Common myeloid progenitor, CD34-positive (primary cell): ENCODE measurements around the gene RASAL3.

Experiments used
- CTCF ChIA-PET: fragments of 350-600 bp; sonication (Branson Sonifier 250); formaldehyde crosslinking; loops from one replicate; lab custom pipeline; 2021; ENCODE audit warnings: antibody characterized with exemption; lab: Charles Lee
- POLR2A ChIA-PET: fragments of 350-600 bp; sonication (Branson Sonifier 250); formaldehyde crosslinking; loops from one replicate; lab custom pipeline; 2021; ENCODE audit warnings: antibody characterized with exemption; lab: Charles Lee
- DNase-seq, 3 donors: peaks; one replicate each; pipeline versions ENCODE4 v3.0.0 to v3.0.0-alpha.2; 2013
- H3K27ac ChIP-seq, 2 experiments: 1 replicate in 1 of 2; 2 replicates in 1 of 2; pipeline ENCODE4 v1.7.0; 2013; ENCODE audit warnings: inconsistent platforms in 2 of 2, low read length in 2 of 2, mild to moderate bottlenecking in 2 of 2, low read depth in 1 of 2, moderate library complexity in 1 of 2; ENCODE audit not compliant: severe bottlenecking in 2 of 2, insufficient read depth in 1 of 2, poor library complexity in 1 of 2
- H3K27me3 ChIP-seq, 5 experiments: replicated peaks in 2 of 5; 1 replicate in 3 of 5; 2 replicates in 2 of 5; pipeline versions ENCODE4 v1.6.1 to v1.7.0; 2013; ENCODE audit warnings: low read length in 4 of 5, mild to moderate bottlenecking in 2 of 5, moderate library complexity in 2 of 5, inconsistent platforms in 1 of 5; ENCODE audit not compliant: insufficient read depth in 5 of 5, control insufficient read depth in 4 of 5
- H3K36me3 ChIP-seq, 4 experiments: 1 replicate in 2 of 4; 2 replicates in 2 of 4; pipeline versions ENCODE4 v1.6.1 to v1.7.0; 2013; ENCODE audit warnings: low read length in 3 of 4, control low read depth in 1 of 4, mild to moderate bottlenecking in 1 of 4; ENCODE audit not compliant: control insufficient read depth in 4 of 4, insufficient read depth in 4 of 4
- H3K4me1 ChIP-seq, 4 experiments: 1 replicate in 3 of 4; 2 replicates in 1 of 4; pipeline versions ENCODE4 v1.6.1 to v1.7.1; 2013; ENCODE audit warnings: low read length in 3 of 4, mild to moderate bottlenecking in 3 of 4, control low read depth in 1 of 4, inconsistent platforms in 1 of 4, moderate library complexity in 1 of 4; ENCODE audit not compliant: control insufficient read depth in 4 of 4, insufficient read depth in 4 of 4; ENCODE audit errors: control extremely low read depth in 1 of 4
- H3K4me3 ChIP-seq, 7 experiments: 1 replicate in 4 of 7; 2 replicates in 3 of 7; pipeline versions ENCODE4 v1.5.1 to v1.7.0; 2013; ENCODE audit warnings: mild to moderate bottlenecking in 7 of 7, low read length in 6 of 7, moderate library complexity in 6 of 7, inconsistent platforms in 2 of 7, low read depth in 2 of 7, control low read depth in 1 of 7; ENCODE audit not compliant: insufficient read depth in 4 of 7, control insufficient read depth in 1 of 7; ENCODE audit errors: extremely low read depth in 1 of 7
- H3K9me3 ChIP-seq, 5 experiments: 1 replicate in 4 of 5; 2 replicates in 1 of 5; pipeline versions ENCODE4 v1.6.1 to v1.7.1; 2013; ENCODE audit warnings: low read length in 4 of 5, mild to moderate bottlenecking in 2 of 5, inconsistent platforms in 1 of 5, low read depth in 1 of 5, moderate library complexity in 1 of 5; ENCODE audit not compliant: control insufficient read depth in 4 of 5, insufficient read depth in 2 of 5; ENCODE audit errors: control extremely low read depth in 1 of 5
- WGBS: methylation state at CpG from one replicate; pipeline ENCODE4 v1.1.5; 2013; ENCODE audit not compliant: insufficient coverage; 5-methylcytosine and 5-hydroxymethylcytosine counted together

The RASAL3 gene

GRCh38 chr19:15424692-15425272, 39.6 kb downstream of the RASAL3 start:
- peaks cover 5 to 87% (median 61%) of the 10 kb centered on the region in 4 experiments for H3K36me3 ChIP-seq
- POLR2A ChIA-PET = no interaction called here
- WGBS = 97% methylated on average over 38 of the region's 38 CpGs

DNA sequence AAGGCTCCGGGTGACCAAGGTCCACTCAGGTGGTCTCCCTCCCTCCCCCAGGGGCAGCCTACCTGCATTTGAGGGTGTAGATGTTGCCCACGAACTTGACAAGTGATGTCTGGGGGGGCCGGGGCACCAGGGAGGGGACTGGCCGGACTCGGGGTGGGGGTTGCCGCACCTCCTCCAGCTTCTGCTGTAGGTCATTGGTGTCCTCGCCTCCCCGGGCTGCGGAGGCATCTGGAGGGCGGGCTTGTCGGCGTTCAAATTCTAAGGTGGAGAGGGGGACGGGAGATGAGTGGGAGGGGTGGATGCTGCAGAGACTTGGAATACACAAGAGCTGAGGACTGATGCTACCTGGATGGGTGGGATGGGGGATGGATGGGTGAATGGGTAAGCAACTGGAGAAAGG, 40.2 kb downstream of the RASAL3 start:
- H3K27me3 ChIP-seq = no peaks in the 10 kb centered on the region
- ChIA-PET CTCF (interaction anchor here (0.7 to 1.2 kb wide), 3 partner anchors 10 to 137 kb away, joined by 3 to 4 read pairs (median 3); no protein-coding TSS in a partner anchor), POLR2A (interaction anchor here (0.6 kb wide), 1 partner anchor 105 kb away, joined by 3 read pairs; no protein-coding TSS in a partner anchor)
- DNase-seq = no peak
- no peak overlapping the region for H3K27ac ChIP-seq
- peaks cover 0 to 9% (median 6%) of the 10 kb centered on the region in 5 experiments for H3K9me3 ChIP-seq
- over 99% methylated on average over 13 of the region's 13 CpGs for WGBS
- peaks cover 5 to 81% (median 59%) of the 10 kb centered on the region in 4 experiments for H3K36me3 ChIP-seq
- H3K4me3 ChIP-seq = no peak overlapping the region
- peaks cover 2 to 11% (median 6%) of the 10 kb centered on the region in 4 experiments for H3K4me1 ChIP-seq

More at GRCh38 chr19:15424692-15425272, 39.6 kb downstream of the RASAL3 start:
- no peak overlapping the region for H3K27ac ChIP-seq
- H3K4me3 ChIP-seq = no peak overlapping the region
- CTCF ChIA-PET = no interaction called here
- DNase-seq = no peak
- H3K4me1 ChIP-seq = peaks cover 0 to 5% (median under 1%) of the 10 kb centered on the region in 4 experiments
- peaks cover 0 to 9% (median 6%) of the 10 kb centered on the region in 5 experiments for H3K9me3 ChIP-seq
- no peaks in the 10 kb centered on the region for H3K27me3 ChIP-seq

- H3K9me3 ChIP-seq = peaks cover 0 to 9% (median 6%) of the 10 kb centered on the region in 5 experiments
- no peak for DNase-seq
- ChIA-PET CTCF (interaction anchor here (1.1 to 1.2 kb wide), 2 partner anchors 9 to 138 kb away, joined by 3 to 4 read pairs; no protein-coding TSS in a partner anchor), POLR2A (no interaction called here)
- 91% methylated on average over 5 of the region's 6 CpGs for WGBS
- H3K4me3 ChIP-seq = no peak overlapping the region
- peaks cover 2 to 11% (median 6%) of the 10 kb centered on the region in 4 experiments for H3K4me1 ChIP-seq
- H3K27me3 ChIP-seq = no peaks in the 10 kb centered on the region
- H3K36me3 ChIP-seq = peaks cover 5 to 71% (median 53%) of the 10 kb centered on the region in 4 experiments
- no peak overlapping the region for H3K27ac ChIP-seq
Measured at GRCh38 chr19:15423130-15423529, 41.2 kb downstream of the RASAL3 start.

GRCh38 chr19:15422296-15423075, 41.9 kb downstream of the RASAL3 start:
- ChIA-PET POLR2A (no interaction called here), CTCF (interaction anchor here (1.0 to 6.8 kb wide), 8 partner anchors 13 to 134 kb away, joined by 4 to 122 read pairs (median 8); partner anchors contain the start of genes PGLYRP2 and RASAL3)
- Histone ChIP-seq H3K4me1 (peaks cover 6 to 17% (median 11%) of the 10 kb centered on the region in 4 experiments), H3K9me3 (peaks cover 0 to 9% (median 6%) of the 10 kb centered on the region in 5 experiments), H3K4me3 (no peak overlapping the region), H3K27ac (no peak overlapping the region), H3K36me3 (peaks cover 5 to 65% (median 48%) of the 10 kb centered on the region in 4 experiments), H3K27me3 (no peaks in the 10 kb centered on the region)
- 84% methylated on average over 21 of the region's 22 CpGs for WGBS
- DNase-seq = no peak

DNA sequence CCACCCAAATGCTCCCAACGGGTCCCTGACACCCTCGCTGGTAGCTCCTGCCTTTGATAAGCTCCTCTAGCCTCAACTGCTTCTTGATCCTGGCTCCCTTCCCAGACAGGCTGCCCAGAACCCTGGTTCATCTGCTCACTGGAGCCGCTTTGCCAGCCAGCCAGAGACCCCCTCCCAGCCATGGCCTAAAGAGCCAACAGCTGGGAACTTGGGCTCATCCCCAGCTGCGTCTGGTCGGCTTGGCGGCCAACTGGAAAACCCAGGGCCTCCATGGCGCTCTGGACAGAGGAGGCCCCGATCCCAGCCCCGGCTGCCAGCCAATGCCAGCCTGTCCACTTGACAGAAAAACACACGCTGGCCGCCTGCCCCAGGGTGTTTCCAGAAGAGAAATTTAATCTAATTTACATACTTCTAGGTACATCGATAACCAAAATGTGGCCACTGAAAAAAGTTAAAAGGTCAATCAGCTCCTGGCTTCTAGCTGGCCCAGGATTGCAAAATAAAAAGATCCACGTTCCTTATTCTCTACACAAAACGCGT, 42.6 kb downstream of the RASAL3 start:
- POLR2A ChIA-PET = no interaction called here
- no peak for DNase-seq
- H3K27ac ChIP-seq = no peak overlapping the region
- H3K36me3 ChIP-seq = peaks cover 5 to 58% (median 42%) of the 10 kb centered on the region in 4 experiments
- H3K9me3 ChIP-seq = peaks cover 0 to 9% (median 6%) of the 10 kb centered on the region in 5 experiments
- CTCF ChIA-PET = interaction anchor here (1.0 to 6.8 kb wide), 10 partner anchors 8 to 135 kb away, joined by 4 to 122 read pairs (median 8); partner anchors contain the start of genes PGLYRP2 and RASAL3
- H3K4me1 ChIP-seq = peaks cover 13 to 24% (median 18%) of the 10 kb centered on the region in 4 experiments
- H3K4me3 ChIP-seq = no peak overlapping the region
- no peaks in the 10 kb centered on the region for H3K27me3 ChIP-seq
- WGBS = 95% methylated on average over 7 of the region's 15 CpGs

DNA sequence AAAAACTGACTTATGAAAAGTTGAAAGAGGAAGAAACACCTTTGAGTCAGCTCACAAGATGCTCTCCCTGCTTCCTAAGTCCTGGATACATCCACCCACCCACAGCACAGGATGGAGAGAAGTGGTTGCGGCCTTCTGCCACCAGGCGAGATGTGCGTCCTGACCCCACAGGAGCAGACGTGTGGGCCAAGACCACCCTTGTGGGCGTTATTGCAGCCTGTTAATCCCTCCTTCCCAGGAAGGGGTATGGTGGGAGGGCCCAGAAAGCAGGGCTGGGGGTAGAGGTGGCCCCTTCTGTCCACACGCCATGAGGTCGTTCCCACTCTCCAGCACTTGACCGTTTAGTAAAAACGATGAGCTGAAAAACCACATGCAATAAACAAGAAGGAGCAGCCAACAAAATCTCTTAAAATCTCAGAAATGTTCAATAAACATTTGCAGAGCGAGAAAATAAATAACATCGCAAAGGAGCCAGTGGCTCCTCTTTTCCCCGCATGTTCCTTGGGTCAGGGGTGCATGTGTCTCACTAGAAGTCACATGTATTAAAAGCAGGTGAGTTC, 43.1 kb downstream of the RASAL3 start:
- peaks cover 0 to 9% (median 6%) of the 10 kb centered on the region in 5 experiments for H3K9me3 ChIP-seq
- 87% methylated on average over 7 of the region's 12 CpGs for WGBS
- ChIA-PET POLR2A (interaction anchor here (0.6 to 1.0 kb wide), 2 partner anchors 11 to 668 kb away, joined by 3 read pairs; no protein-coding TSS in a partner anchor), CTCF (interaction anchor here (1.0 to 6.8 kb wide), 11 partner anchors 8 to 135 kb away, joined by 4 to 122 read pairs (median 8); partner anchors contain the start of genes PGLYRP2 and RASAL3)
- peaks cover 5 to 57% (median 37%) of the 10 kb centered on the region in 4 experiments for H3K36me3 ChIP-seq
- DNase-seq = no peak
- H3K27me3 ChIP-seq = no peaks in the 10 kb centered on the region
- H3K27ac ChIP-seq = no peak overlapping the region
- H3K4me1 ChIP-seq = peaks cover 15 to 30% (median 20%) of the 10 kb centered on the region in 4 experiments
- no peak overlapping the region for H3K4me3 ChIP-seq
